H9 (cell line): ENCODE results near the gene GLOD4. TPM values are rescaled to one million over a fixed set of nuclear protein-coding genes. Genes with fewer than 3 reads are reported as not detected.

ENCODE experiments used
- DNase-seq: peaks from one replicate; pipeline ENCODE4 v3.0.0-alpha.2; 2017
- H2AFZ ChIP-seq: one replicate; pipeline ENCODE4 v1.6.1; 2013; ENCODE audit warnings: mild to moderate bottlenecking, low read length, control low read depth, moderate library complexity
- H2AK5ac ChIP-seq: 2 replicates; pipeline ENCODE4 v1.6.1; 2013; ENCODE audit warnings: low read length, control low read depth, mixed read lengths; ENCODE audit not compliant: insufficient read length
- H2BK120ac ChIP-seq: one replicate; pipeline ENCODE4 v1.6.1; 2013; ENCODE audit warnings: low read depth, mild to moderate bottlenecking, low read length, control low read depth, inconsistent platforms; ENCODE audit not compliant: poor library complexity, severe bottlenecking
- H2BK12ac ChIP-seq: 2 replicates; pipeline ENCODE4 v1.6.1; 2013; ENCODE audit warnings: low read length, control low read depth, mixed read lengths, low read depth; ENCODE audit not compliant: insufficient read length
- H2BK15ac ChIP-seq: 2 replicates; pipeline ENCODE4 v1.6.1; 2013; ENCODE audit warnings: low read depth, low read length, control low read depth
- H2BK20ac ChIP-seq: one replicate; pipeline ENCODE4 v1.6.1; 2013; ENCODE audit warnings: low read depth, mild to moderate bottlenecking, low read length, control low read depth, inconsistent platforms; ENCODE audit not compliant: poor library complexity, severe bottlenecking
- H2BK5ac ChIP-seq: 2 replicates; pipeline ENCODE4 v1.6.1; 2013; ENCODE audit warnings: low read length, control low read depth, mixed read lengths; ENCODE audit not compliant: insufficient read length
- H3K14ac ChIP-seq: 2 replicates; pipeline ENCODE4 v1.6.1; 2013; ENCODE audit warnings: low read length, control low read depth; ENCODE audit not compliant: insufficient read depth
- H3K18ac ChIP-seq: 2 replicates; pipeline ENCODE4 v1.6.1; 2013; ENCODE audit warnings: low read depth, mild to moderate bottlenecking, mixed read lengths, low read length, control low read depth; ENCODE audit not compliant: insufficient read length
- H3K23ac ChIP-seq: 2 replicates; pipeline ENCODE4 v1.6.1; 2013; ENCODE audit warnings: low read length, control low read depth, mixed read lengths, low read depth; ENCODE audit not compliant: insufficient read length
- H3K23me2 ChIP-seq: 2 replicates; pipeline ENCODE4 v1.6.1; 2013; ENCODE audit warnings: low read depth, mild to moderate bottlenecking, mixed read lengths, low read length, control low read depth; ENCODE audit not compliant: insufficient read length, poor library complexity, severe bottlenecking
- H3K27ac ChIP-seq: 2 replicates; pipeline ENCODE4 v1.5.1; 2013; ENCODE audit warnings: low read length, control low read depth, mixed read lengths, low read depth; ENCODE audit not compliant: insufficient read length
- H3K27me3 ChIP-seq: 2 replicates; pipeline ENCODE4 v1.6.1; 2013; ENCODE audit warnings: low read length, control low read depth, inconsistent platforms; ENCODE audit not compliant: insufficient read depth
- H3K4ac ChIP-seq: 2 replicates; pipeline ENCODE4 v1.6.1; 2013; ENCODE audit warnings: low read depth, mild to moderate bottlenecking, control low read depth, inconsistent platforms, low read length, moderate library complexity
- H3K4me1 ChIP-seq: 2 replicates; pipeline ENCODE4 v1.6.1; 2013; ENCODE audit warnings: low read length, control low read depth, inconsistent platforms; ENCODE audit not compliant: insufficient read depth
- H3K4me2 ChIP-seq: 2 replicates; pipeline ENCODE4 v1.6.1; 2013; ENCODE audit warnings: low read length, control low read depth, mixed read lengths; ENCODE audit not compliant: insufficient read length, insufficient read depth
- H3K56ac ChIP-seq: 2 replicates; pipeline ENCODE4 v1.6.1; 2013; ENCODE audit warnings: low read depth, mild to moderate bottlenecking, mixed read lengths, low read length, control low read depth; ENCODE audit not compliant: insufficient read length
- H3K79me1 ChIP-seq: 2 replicates; pipeline ENCODE4 v1.6.1; 2013; ENCODE audit warnings: low read depth, mild to moderate bottlenecking, moderate library complexity, low read length, control low read depth, inconsistent platforms; ENCODE audit not compliant: insufficient read depth, poor library complexity, severe bottlenecking
- H3K79me2 ChIP-seq: 2 replicates; pipeline ENCODE4 v1.6.1; 2013; ENCODE audit warnings: low read length, control low read depth, inconsistent platforms; ENCODE audit not compliant: insufficient read depth
- H3K9ac ChIP-seq: 2 replicates; pipeline ENCODE4 v1.6.1; 2013; ENCODE audit warnings: low read length, control low read depth, mixed read lengths; ENCODE audit not compliant: insufficient read length; ENCODE audit errors: extremely low read depth
- H3K9me3 ChIP-seq: one replicate; pipeline ENCODE4 v1.6.1; 2013; ENCODE audit warnings: low read depth, low read length, inconsistent platforms; ENCODE audit not compliant: control insufficient read depth
- H3T11ph ChIP-seq: one replicate; pipeline ENCODE4 v1.6.1; 2013; ENCODE audit warnings: mild to moderate bottlenecking, low read length, control low read depth, inconsistent platforms
- H4K20me1 ChIP-seq: one replicate; pipeline ENCODE4 v1.6.1; 2013; ENCODE audit not compliant: control insufficient read depth, insufficient read length, insufficient read depth
- H4K5ac ChIP-seq: 2 replicates; pipeline ENCODE4 v1.6.1; 2013; ENCODE audit warnings: low read depth, mild to moderate bottlenecking, mixed read lengths, low read length, control low read depth; ENCODE audit not compliant: insufficient read length
- H4K8ac ChIP-seq: replicated peaks from 2 replicates; pipeline ENCODE4 v1.6.1; 2013; ENCODE audit warnings: low read length, control low read depth, mixed read lengths, low read depth; ENCODE audit not compliant: insufficient read length
- H4K91ac ChIP-seq: 2 replicates; pipeline ENCODE4 v1.6.1; 2013; ENCODE audit warnings: low read depth, mild to moderate bottlenecking, moderate library complexity, mixed read lengths, low read length, control low read depth; ENCODE audit not compliant: insufficient read length
- H3K27ac Mint-ChIP-seq, 3 experiments: 2 replicates in 2 of 3; 3 replicates in 1 of 3; pipeline ENCODE4 v1.8.0; 2020 to 2021; ENCODE audit warnings: mixed read lengths in 3 of 3, mild to moderate bottlenecking in 1 of 3, moderate library complexity in 1 of 3
- H3K27me3 Mint-ChIP-seq: 2 replicates; pipeline ENCODE4 v1.8.0; 2021; ENCODE audit warnings: low read depth, mild to moderate bottlenecking, moderate library complexity, mixed read lengths
- H3K36me3 Mint-ChIP-seq, 3 experiments: 2 replicates in 2 of 3; 3 replicates in 1 of 3; pipeline ENCODE4 v1.8.0; 2020 to 2021; ENCODE audit warnings: low read depth in 3 of 3, mixed read lengths in 3 of 3; ENCODE audit not compliant: insufficient read depth in 1 of 3
- H3K4me1 Mint-ChIP-seq, 2 experiments: 2 replicates each; pipeline ENCODE4 v1.8.0; 2020; ENCODE audit warnings: mixed read lengths in 2 of 2
- H3K4me3 Mint-ChIP-seq, 2 experiments: 2 replicates in 1 of 2; 3 replicates in 1 of 2; pipeline ENCODE4 v1.8.0; 2020 to 2021; ENCODE audit warnings: mild to moderate bottlenecking in 2 of 2, mixed read lengths in 2 of 2, moderate library complexity in 1 of 2
- H3K9me3 Mint-ChIP-seq, 2 experiments: 2 replicates in 1 of 2; 3 replicates in 1 of 2; pipeline ENCODE4 v1.8.0; 2020; ENCODE audit warnings: mild to moderate bottlenecking in 2 of 2, mixed read lengths in 2 of 2, moderate library complexity in 1 of 2
- WGBS: extraction: QIAGEN DNeasy Blood & Tissue Kit; methylation state at CpG from one replicate; pipeline ENCODE4 v1.1.7; 2013; ENCODE audit warnings: missing lambda C conversion rate, low lambda C conversion rate, mixed read lengths; ENCODE audit not compliant: insufficient read length; ENCODE audit errors: extremely low coverage; 5-methylcytosine and 5-hydroxymethylcytosine counted together
- total RNA-seq: library from RNA; stranded (reverse); gene quantifications from 2 replicates; pipeline ENCODE4 v1.2.1, GENCODE V29; 2021
- TF ChIP-seq, protein P1 (sequence below): fragments of 200-600 bp; sonication (generic); conservative IDR thresholded peaks from 3 replicates; pipeline ENCODE4 v1.8.0; 2021; ENCODE audit warnings: antibody characterized with exemption, mild to moderate bottlenecking

The GLOD4 gene
- total RNA-seq, 1 experiment from 2014 or later = 106 TPM

DNA sequence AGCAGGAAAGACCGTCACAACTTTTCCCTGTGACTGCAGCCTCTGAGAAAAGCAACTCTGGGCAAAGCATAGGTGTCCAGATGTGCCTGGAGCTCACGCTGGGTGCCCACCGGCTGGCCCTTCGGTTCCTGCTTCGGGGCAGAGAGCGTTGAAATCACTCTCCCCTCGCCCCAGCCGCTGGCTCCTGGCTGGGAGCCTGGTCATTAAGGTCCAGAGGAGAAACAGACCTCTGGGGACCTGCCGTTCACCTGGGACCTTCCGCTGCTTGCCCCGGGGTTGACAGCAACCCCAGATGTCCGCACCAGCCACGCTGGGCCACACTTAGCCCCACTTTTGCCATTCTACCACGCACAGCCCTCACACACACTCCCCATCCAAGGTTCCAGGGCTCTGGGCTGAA is 13.2 kb upstream of the GLOD4 start:
- Histone ChIP-seq H4K5ac (no peak overlapping the region), H3K27me3 (no peaks in the 10 kb centered on the region), H2BK15ac (no peak overlapping the region), H3K9ac (no peak overlapping the region), H2BK12ac (no peak overlapping the region), H3K79me2 (no peaks in the 10 kb centered on the region), H2AK5ac (no peak overlapping the region), H4K91ac (no peak overlapping the region), H3K27ac (no peak overlapping the region), H3K56ac (no peak overlapping the region), H3K14ac (no peak overlapping the region), H3K4ac (no peak overlapping the region), H3K79me1 (no peaks in the 10 kb centered on the region), H3K18ac (no peak overlapping the region), H2BK20ac (no peak overlapping the region), H2AFZ (no peak overlapping the region), H3T11ph (no peak overlapping the region), H3K4me2 (no peak overlapping the region), H3K4me1 (no peaks in the 10 kb centered on the region), H3K23ac (no peak overlapping the region), H4K20me1 (no peaks in the 10 kb centered on the region), H3K23me2 (no peaks in the 10 kb centered on the region), H2BK120ac (no peak overlapping the region), H4K8ac (no peak overlapping the region), H3K9me3 (no peaks in the 10 kb centered on the region), H2BK5ac (no peak overlapping the region)
- Mint-ChIP-seq H3K9me3 (no peaks in the 10 kb centered on the region), H3K27me3 (no peaks in the 10 kb centered on the region; the same call in 1 of the 2 replicates), H3K4me3 (no peak overlapping the region), H3K36me3 (peaks cover 16 to 49% (median 39%) of the 10 kb centered on the region in 3 experiments; a peak in 6 of 7 replicates), H3K27ac (peak overlapping the region; percentile 39 to 91 (median 40); a peak in 3 of 7 replicates), H3K4me1 (peaks cover 10 to 15% of the 10 kb centered on the region in 2 experiments)
- TF ChIP-seq, protein P1, sequence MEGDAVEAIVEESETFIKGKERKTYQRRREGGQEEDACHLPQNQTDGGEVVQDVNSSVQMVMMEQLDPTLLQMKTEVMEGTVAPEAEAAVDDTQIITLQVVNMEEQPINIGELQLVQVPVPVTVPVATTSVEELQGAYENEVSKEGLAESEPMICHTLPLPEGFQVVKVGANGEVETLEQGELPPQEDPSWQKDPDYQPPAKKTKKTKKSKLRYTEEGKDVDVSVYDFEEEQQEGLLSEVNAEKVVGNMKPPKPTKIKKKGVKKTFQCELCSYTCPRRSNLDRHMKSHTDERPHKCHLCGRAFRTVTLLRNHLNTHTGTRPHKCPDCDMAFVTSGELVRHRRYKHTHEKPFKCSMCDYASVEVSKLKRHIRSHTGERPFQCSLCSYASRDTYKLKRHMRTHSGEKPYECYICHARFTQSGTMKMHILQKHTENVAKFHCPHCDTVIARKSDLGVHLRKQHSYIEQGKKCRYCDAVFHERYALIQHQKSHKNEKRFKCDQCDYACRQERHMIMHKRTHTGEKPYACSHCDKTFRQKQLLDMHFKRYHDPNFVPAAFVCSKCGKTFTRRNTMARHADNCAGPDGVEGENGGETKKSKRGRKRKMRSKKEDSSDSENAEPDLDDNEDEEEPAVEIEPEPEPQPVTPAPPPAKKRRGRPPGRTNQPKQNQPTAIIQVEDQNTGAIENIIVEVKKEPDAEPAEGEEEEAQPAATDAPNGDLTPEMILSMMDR = no peak
- no CpG with 5 or more reads among the region's 14 CpGs for WGBS
- no peak for DNase-seq
